ENCODE measurements around the gene NOL7. TPM values are rescaled to one million over a fixed set of nuclear protein-coding genes. Genes with fewer than 3 reads are reported as not detected.

Gene NOL7
- total RNA-seq, 2 experiments from 2014 or later: 54.0 to 57.8 TPM

GRCh38 chr6:13604546-13605416 is 10.4 kb upstream of the NOL7 start:
- Mint-ChIP-seq H3K4me1 (peaks cover 2% of the 10 kb centered on the region), H3K36me3 (ENCODE audit: low read depth) (peaks cover 8% of the 10 kb centered on the region), H3K4me3 (no peak overlapping the region), H3K9me3 (no peaks in the 10 kb centered on the region), H3K27me3 (no peaks in the 10 kb centered on the region), H3K27ac (no peak overlapping the region)
- POLR2A ChIA-PET: interaction anchor here (1.2 to 2.0 kb wide), 2 partner anchors 10 to 30 kb away, joined by 5 to 19 read pairs; partner anchors contain the start of genes NOL7 and SIRT5
- no peak for DNase-seq
- CTCF ChIA-PET: interaction anchor here (1.8 to 2.0 kb wide), 2 partner anchors 10 to 30 kb away, joined by 6 to 9 read pairs; partner anchors contain the start of genes NOL7 and SIRT5

DNA sequence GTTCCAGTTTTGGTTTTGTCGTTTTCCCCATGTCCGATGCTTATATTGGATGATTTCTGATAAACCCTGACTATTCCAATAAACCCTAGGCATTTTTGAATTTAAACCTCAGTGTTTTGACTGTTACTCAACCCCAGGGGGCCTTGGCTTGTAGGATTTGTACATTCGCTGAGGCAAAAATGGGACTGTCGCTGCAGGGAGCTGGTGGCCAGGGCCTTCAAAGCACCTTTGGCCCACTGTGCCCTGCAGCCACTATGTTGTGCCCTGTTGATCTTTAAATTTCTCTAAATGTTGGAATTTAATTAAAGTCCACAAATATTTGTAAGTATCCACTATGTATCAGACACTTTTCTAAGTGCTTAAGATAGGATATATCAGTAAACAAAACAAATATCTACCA is 9.5 kb upstream of the NOL7 start:
- no peak for DNase-seq
- Mint-ChIP-seq H3K36me3 (ENCODE audit: low read depth) (peaks cover 8% of the 10 kb centered on the region), H3K4me3 (no peak overlapping the region), H3K4me1 (peaks cover 2% of the 10 kb centered on the region), H3K27ac (no peak overlapping the region), H3K27me3 (no peaks in the 10 kb centered on the region), H3K9me3 (no peaks in the 10 kb centered on the region)
- CTCF ChIA-PET: interaction anchor here (2.0 kb wide), 1 partner anchor 10 kb away, joined by 6 read pairs; the partner anchor contains the start of gene NOL7
- POLR2A ChIA-PET: interaction anchor here (2.0 kb wide), 1 partner anchor 9 kb away, joined by 19 read pairs; the partner anchor contains the start of gene NOL7

GRCh38 chr6:13611715-13612114 is 3.4 kb upstream of the NOL7 start:
- ChIA-PET POLR2A (interaction anchor here (1.1 to 7.6 kb wide), 5 partner anchors 10 to 283 kb away, joined by 3 to 105 read pairs (median 4); partner anchors contain the start of genes RANBP9, SIRT5 and TBC1D7), CTCF (interaction anchor here (5.2 kb wide), 1 partner anchor 37 kb away, joined by 22 read pairs; the partner anchor contains the start of gene SIRT5)
- H3K27ac Mint-ChIP-seq: peak overlapping the region; percentile 41
- DNase-seq: no peak
- H3K36me3 Mint-ChIP-seq (ENCODE audit: low read depth): peaks cover 12% of the 10 kb centered on the region
- H3K4me1 Mint-ChIP-seq: peaks cover 48% of the 10 kb centered on the region
- H3K9me3 Mint-ChIP-seq: no peaks in the 10 kb centered on the region
- no peaks in the 10 kb centered on the region for H3K27me3 Mint-ChIP-seq
- H3K4me3 Mint-ChIP-seq: peak overlapping the region; percentile 13

DNA sequence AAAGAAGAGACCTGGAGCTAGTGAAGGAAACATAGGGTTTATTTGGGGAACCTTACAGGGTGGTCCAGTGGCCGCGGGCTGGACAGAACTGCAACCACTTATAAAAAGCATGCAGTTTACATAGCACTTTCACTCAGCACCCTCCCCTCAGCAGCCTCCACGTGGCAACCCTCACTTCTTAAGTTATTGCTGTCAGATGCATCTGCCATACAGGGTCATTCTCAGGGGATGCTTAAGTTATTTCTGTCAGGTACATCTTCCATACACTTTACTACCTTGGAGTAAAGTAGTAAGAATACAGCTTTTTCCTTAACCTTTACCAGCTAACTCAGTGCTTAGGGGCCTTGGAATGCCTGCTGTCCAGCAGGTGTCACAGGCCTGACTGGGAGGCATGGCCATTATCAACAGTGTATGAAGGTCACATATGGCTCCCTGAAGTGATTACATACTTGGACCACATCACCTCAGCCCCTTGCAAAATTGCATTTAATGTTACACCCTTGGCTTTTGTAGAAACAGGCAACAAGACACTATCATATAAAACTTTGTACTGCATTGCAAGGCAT is 2.0 kb upstream of the NOL7 start:
- peaks cover 23% of the 10 kb centered on the region for H3K36me3 Mint-ChIP-seq (ENCODE audit: low read depth)
- CTCF ChIA-PET: interaction anchor here (0.9 to 5.2 kb wide), 2 partner anchors 39 to 181 kb away, joined by 4 to 22 read pairs; partner anchors contain the start of gene SIRT5
- H3K27me3 Mint-ChIP-seq: no peaks in the 10 kb centered on the region
- H3K9me3 Mint-ChIP-seq: no peaks in the 10 kb centered on the region
- no peak overlapping the region for H3K27ac Mint-ChIP-seq
- no peak overlapping the region for H3K4me3 Mint-ChIP-seq
- DNase-seq: no peak
- POLR2A ChIA-PET: interaction anchor here (0.7 to 7.6 kb wide), 6 partner anchors 14 to 285 kb away, joined by 3 to 105 read pairs (median 4); partner anchors contain the start of genes RANBP9, SIRT5 and TBC1D7
- peaks cover 59% of the 10 kb centered on the region for H3K4me1 Mint-ChIP-seq

GRCh38 chr6:13614126-13614925 is 809 bp upstream of the NOL7 start:
- no peak for DNase-seq
- no peaks in the 10 kb centered on the region for H3K9me3 Mint-ChIP-seq

GRCh38 chr6:13615792-13616120 is 621 bp downstream of the NOL7 start:
- ChIA-PET CTCF (interaction anchor here (0.6 to 3.7 kb wide), 36 partner anchors 9 to 287 kb away, joined by 3 to 49 read pairs (median 5); partner anchors contain the start of genes RANBP9, SIRT5 and TBC1D7), POLR2A (interaction anchor here (0.6 to 7.6 kb wide), 36 partner anchors 10 to 313 kb away, joined by 3 to 105 read pairs (median 5); partner anchors contain the start of genes MCUR1, RANBP9, SIRT5 and TBC1D7)
- peaks cover 66% of the 10 kb centered on the region for H3K4me1 Mint-ChIP-seq
- H3K9me3 Mint-ChIP-seq: no peaks in the 10 kb centered on the region
- DNase-seq: peak; percentile 51
- peaks cover 40% of the 10 kb centered on the region for H3K36me3 Mint-ChIP-seq (ENCODE audit: low read depth)
- H3K27me3 Mint-ChIP-seq: no peaks in the 10 kb centered on the region
- H3K4me3 Mint-ChIP-seq: peak overlapping the region; percentile 99
- peak overlapping the region; percentile 93 for H3K27ac Mint-ChIP-seq

More at GRCh38 chr6:13614126-13614925, 809 bp upstream of the NOL7 start:
- POLR2A ChIA-PET: interaction anchor here (0.6 to 7.6 kb wide), 26 partner anchors 10 to 286 kb away, joined by 3 to 105 read pairs (median 7); partner anchors contain the start of genes MCUR1, RANBP9, SIRT5 and TBC1D7
- CTCF ChIA-PET: interaction anchor here (0.6 to 3.7 kb wide), 24 partner anchors 10 to 286 kb away, joined by 3 to 49 read pairs (median 7); partner anchors contain the start of genes RANBP9, SIRT5 and TBC1D7
- Mint-ChIP-seq H3K4me3 (peak overlapping the region; percentile 99), H3K27ac (peak overlapping the region; percentile 93), H3K27me3 (no peaks in the 10 kb centered on the region), H3K4me1 (peaks cover 65% of the 10 kb centered on the region), H3K36me3 (ENCODE audit: low read depth) (peaks cover 32% of the 10 kb centered on the region)

DNA sequence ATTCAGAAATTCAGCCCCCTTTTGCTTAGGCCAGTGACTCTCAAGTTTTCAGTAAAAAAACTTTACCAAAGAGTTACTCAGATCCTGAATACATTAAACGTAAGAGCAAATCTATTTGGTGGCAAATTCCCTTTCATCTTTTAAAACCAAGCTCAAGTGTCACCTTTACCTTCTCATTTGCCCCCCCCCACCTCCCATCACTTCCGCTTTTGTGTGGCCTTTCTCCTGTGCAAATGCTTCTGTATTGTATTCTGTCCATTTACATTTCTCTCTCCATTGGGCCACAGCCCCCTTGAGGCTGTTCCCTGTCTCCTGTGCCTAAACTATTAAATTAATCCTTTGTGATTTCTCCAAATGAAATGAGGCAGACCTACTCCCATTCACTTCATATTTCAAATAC is 1.9 kb downstream of the NOL7 start:
- peaks cover 58% of the 10 kb centered on the region for H3K4me1 Mint-ChIP-seq
- POLR2A ChIA-PET: interaction anchor here (1.3 to 7.6 kb wide), 7 partner anchors 8 to 197 kb away, joined by 5 to 105 read pairs (median 27); partner anchors contain the start of genes MCUR1, RANBP9 and SIRT5
- no peaks in the 10 kb centered on the region for H3K27me3 Mint-ChIP-seq
- no peaks in the 10 kb centered on the region for H3K9me3 Mint-ChIP-seq
- CTCF ChIA-PET: interaction anchor here (0.6 to 3.7 kb wide), 5 partner anchors 7 to 196 kb away, joined by 3 to 49 read pairs (median 23); partner anchors contain the start of genes RANBP9 and SIRT5
- peak overlapping the region; percentile 99 for H3K4me3 Mint-ChIP-seq
- DNase-seq: no peak
- peaks cover 49% of the 10 kb centered on the region for H3K36me3 Mint-ChIP-seq (ENCODE audit: low read depth)
- peak overlapping the region; percentile 33 for H3K27ac Mint-ChIP-seq

DNA sequence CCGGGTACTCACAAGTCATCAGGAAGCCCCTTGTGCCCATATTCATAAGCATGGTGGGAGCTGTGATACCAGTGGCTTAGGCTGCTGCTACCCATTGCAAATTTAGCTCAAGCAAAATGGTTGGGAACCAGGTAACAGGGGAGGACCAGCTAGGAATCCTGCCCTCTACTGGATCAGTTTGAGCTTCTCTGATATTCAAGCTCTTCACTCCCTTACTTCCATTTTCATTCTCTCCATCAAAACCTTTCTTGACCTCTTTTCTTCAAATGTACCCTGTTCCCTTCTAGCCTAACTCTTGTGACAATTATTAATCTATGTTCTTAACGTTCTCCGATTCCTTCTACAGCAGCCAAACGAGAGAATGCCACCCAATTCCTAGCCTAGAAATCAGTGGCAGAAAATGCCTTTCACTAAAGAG is 9.7 kb downstream of the NOL7 start:
- Mint-ChIP-seq H3K4me1 (peaks cover 15% of the 10 kb centered on the region), H3K4me3 (no peak overlapping the region), H3K27ac (peak overlapping the region; percentile 16), H3K9me3 (no peaks in the 10 kb centered on the region), H3K36me3 (ENCODE audit: low read depth) (peaks cover 73% of the 10 kb centered on the region), H3K27me3 (no peaks in the 10 kb centered on the region)
- CTCF ChIA-PET: interaction anchor here (0.6 to 2.0 kb wide), 14 partner anchors 9 to 467 kb away, joined by 3 to 23 read pairs (median 4); partner anchors contain the start of genes NOL7 and SIRT5
- POLR2A ChIA-PET: interaction anchor here (0.8 to 4.2 kb wide), 7 partner anchors 9 to 297 kb away, joined by 3 to 36 read pairs (median 3); partner anchors contain the start of genes MCUR1, NOL7 and TBC1D7
- DNase-seq: peak; percentile 25

GRCh38 chr6:13629459-13630116 is 14.5 kb downstream of the NOL7 start:
- peaks cover 66% of the 10 kb centered on the region for H3K36me3 Mint-ChIP-seq (ENCODE audit: low read depth)
- DNase-seq: no peak
- ChIA-PET CTCF (interaction anchor here (0.7 to 1.8 kb wide), 3 partner anchors 14 to 206 kb away, joined by 4 to 8 read pairs (median 5); partner anchors contain the start of gene NOL7), POLR2A (interaction anchor here (2.1 kb wide), 1 partner anchor 14 kb away, joined by 8 read pairs; the partner anchor contains the start of gene NOL7)
- H3K4me1 Mint-ChIP-seq: peaks cover 15% of the 10 kb centered on the region
- H3K4me3 Mint-ChIP-seq: no peak overlapping the region
- no peak overlapping the region for H3K27ac Mint-ChIP-seq
- no peaks in the 10 kb centered on the region for H3K9me3 Mint-ChIP-seq
- H3K27me3 Mint-ChIP-seq: no peaks in the 10 kb centered on the region

DNA sequence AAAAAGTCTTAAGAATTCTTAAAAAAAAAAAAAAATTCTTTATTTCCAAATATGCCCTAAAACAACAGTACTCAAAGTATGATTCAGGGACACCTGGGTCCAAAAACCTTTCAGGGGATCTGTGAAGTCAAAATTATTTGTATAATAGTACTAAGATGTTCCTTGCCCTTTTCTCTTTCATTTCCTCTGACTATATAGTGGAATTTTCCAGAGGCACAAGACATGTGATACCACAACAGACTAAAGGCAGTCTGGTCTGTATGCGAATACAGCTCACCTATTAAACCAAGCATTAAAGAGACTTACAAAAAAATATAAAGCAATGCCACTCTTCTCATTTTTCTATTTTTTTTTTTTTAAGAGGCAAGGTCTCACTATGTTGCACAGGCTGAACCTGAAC is 15.4 kb downstream of the NOL7 start:
- no peak overlapping the region for H3K4me3 Mint-ChIP-seq
- no peak overlapping the region for H3K27ac Mint-ChIP-seq
- peaks cover 69% of the 10 kb centered on the region for H3K36me3 Mint-ChIP-seq (ENCODE audit: low read depth)
- DNase-seq: no peak
- no peaks in the 10 kb centered on the region for H3K27me3 Mint-ChIP-seq
- peaks cover 14% of the 10 kb centered on the region for H3K4me1 Mint-ChIP-seq
- ChIA-PET CTCF (interaction anchor here (0.7 to 2.0 kb wide), 4 partner anchors 15 to 205 kb away, joined by 4 to 8 read pairs (median 6); partner anchors contain the start of genes NOL7 and SIRT5), POLR2A (interaction anchor here (2.1 kb wide), 1 partner anchor 15 kb away, joined by 8 read pairs; the partner anchor contains the start of gene NOL7)
- H3K9me3 Mint-ChIP-seq: no peaks in the 10 kb centered on the region

- POLR2A ChIA-PET: interaction anchor here (4.5 kb wide), 1 partner anchor 17 kb away, joined by 24 read pairs; the partner anchor contains the start of gene NOL7
- no peaks in the 10 kb centered on the region for H3K27me3 Mint-ChIP-seq
Observed at GRCh38 chr6:13633343-13633742, 18.2 kb downstream of the NOL7 start.

More at GRCh38 chr6:13633343-13633742, 18.2 kb downstream of the NOL7 start:
- CTCF ChIA-PET: interaction anchor here (1.2 to 2.3 kb wide), 3 partner anchors 9 to 70 kb away, joined by 3 to 11 read pairs (median 5); partner anchors contain the start of gene NOL7
- Mint-ChIP-seq H3K4me1 (peaks cover 33% of the 10 kb centered on the region), H3K9me3 (no peaks in the 10 kb centered on the region), H3K4me3 (no peak overlapping the region), H3K36me3 (ENCODE audit: low read depth) (peaks cover 73% of the 10 kb centered on the region), H3K27ac (no peak overlapping the region)
- DNase-seq: no peak
